IMR-90 (cell line): ENCODE results near the gene DTHD1. TPM values are rescaled to one million over a fixed set of nuclear protein-coding genes. Genes with fewer than 3 reads are reported as not detected.

Experiments used
- ATAC-seq: fragments of 200-7000 bp; cut with Tn5 transposase; 2 replicates; pipeline ENCODE4 v1.9.1; 2020; ENCODE audit warnings: low read depth, mild to moderate bottlenecking, moderate library complexity
- BruUV-seq: library from RNA; stranded (reverse); fragments of 400-500 nt; replicated peaks from 2 replicates; lab custom pipeline; 2021; lab: Mats Ljungman, UMichigan
- CTCF ChIA-PET: fragments of 300-600 bp; formaldehyde crosslinking; extraction: SDS; loops from one replicate; lab custom pipeline; 2021; ENCODE audit warnings: antibody characterized with exemption; lab: Yijun Ruan, JAX
- POLR2A ChIA-PET: fragments of 300-600 bp; sonication (Branson Sonifier 250); formaldehyde crosslinking; loops from one replicate; lab custom pipeline; 2022; ENCODE audit warnings: antibody characterized with exemption; ENCODE audit not compliant: unreplicated experiment; lab: Charles Lee
- DNase-seq: peaks from one replicate; pipeline ENCODE4 v3.0.0; 2013
- H2AFZ ChIP-seq: replicated peaks from 2 replicates; pipeline ENCODE3; 2013; ENCODE audit warnings: low read length, mild to moderate bottlenecking; ENCODE audit not compliant: poor library complexity
- H2AK5ac ChIP-seq: 2 replicates; pipeline ENCODE4 v1.6.1; 2013; ENCODE audit warnings: low read depth, low read length, inconsistent platforms
- H2AK9ac ChIP-seq: replicated peaks from 2 replicates; pipeline ENCODE3; 2013; ENCODE audit warnings: mild to moderate bottlenecking, low read depth, low read length, moderate library complexity; ENCODE audit not compliant: poor library complexity
- H2BK120ac ChIP-seq: 2 replicates; pipeline ENCODE4 v1.6.1; 2013; ENCODE audit warnings: low read depth, low read length, inconsistent platforms
- H2BK15ac ChIP-seq: 3 replicates; pipeline ENCODE4 v1.6.1; 2013; ENCODE audit warnings: low read depth, low read length, inconsistent platforms
- H2BK20ac ChIP-seq: 2 replicates; pipeline ENCODE4 v1.6.1; 2013; ENCODE audit warnings: low read depth, mild to moderate bottlenecking, inconsistent platforms, low read length, moderate library complexity
- H2BK5ac ChIP-seq: 2 replicates; pipeline ENCODE4 v1.6.1; 2013; ENCODE audit warnings: mild to moderate bottlenecking, low read depth, low read length, inconsistent platforms; ENCODE audit not compliant: poor library complexity, severe bottlenecking
- H3K14ac ChIP-seq: replicated peaks from 2 replicates; pipeline ENCODE4 v1.6.1; 2013; ENCODE audit warnings: low read depth, low read length, inconsistent platforms
- H3K18ac ChIP-seq: 2 replicates; pipeline ENCODE4 v1.6.1; 2013; ENCODE audit warnings: low read depth, low read length, control low read depth
- H3K23ac ChIP-seq: 2 replicates; pipeline ENCODE4 v1.6.1; 2013; ENCODE audit warnings: low read depth, low read length, inconsistent platforms
- H3K27ac ChIP-seq: 2 replicates; pipeline ENCODE4 v1.5.1; 2013; ENCODE audit warnings: mild to moderate bottlenecking, control low read depth, low read length; ENCODE audit not compliant: insufficient read depth
- H3K27me3 ChIP-seq: 2 replicates; pipeline ENCODE4 v1.6.1; 2013; ENCODE audit warnings: low read length; ENCODE audit not compliant: control insufficient read depth, insufficient read depth
- H3K36me3 ChIP-seq: 2 replicates; pipeline ENCODE4 v1.6.1; 2013; ENCODE audit warnings: low read length, mixed read lengths; ENCODE audit not compliant: control insufficient read depth, insufficient read depth
- H3K4ac ChIP-seq: 2 replicates; pipeline ENCODE4 v1.6.1; 2013; ENCODE audit warnings: low read depth, low read length, inconsistent platforms
- H3K4me1 ChIP-seq: 2 replicates; pipeline ENCODE4 v1.6.1; 2013; ENCODE audit warnings: low read length, mixed read lengths; ENCODE audit not compliant: control insufficient read depth, insufficient read depth
- H3K4me2 ChIP-seq: 2 replicates; pipeline ENCODE4 v1.6.1; 2013; ENCODE audit warnings: low read depth, mild to moderate bottlenecking, control low read depth, low read length, moderate library complexity
- H3K4me3 ChIP-seq: 2 replicates; pipeline ENCODE4 v1.5.1; 2013; ENCODE audit warnings: low read depth, mild to moderate bottlenecking, control low read depth, low read length, moderate library complexity; ENCODE audit not compliant: insufficient read depth
- H3K56ac ChIP-seq: 2 replicates; pipeline ENCODE4 v1.6.1; 2013; ENCODE audit warnings: low read length, inconsistent platforms; ENCODE audit not compliant: insufficient read depth; ENCODE audit errors: extremely low read depth
- H3K79me1 ChIP-seq, 2 experiments: 2 replicates each; pipeline ENCODE4 v1.6.1; 2013; ENCODE audit warnings: low read length in 2 of 2, inconsistent platforms in 1 of 2, low read depth in 1 of 2
- H3K9ac ChIP-seq: 2 replicates; pipeline ENCODE4 v1.6.1; 2013; ENCODE audit warnings: low read depth, low read length, control low read depth
- H3K9me1 ChIP-seq: 2 replicates; pipeline ENCODE4 v1.6.1; 2013; ENCODE audit warnings: low read length, inconsistent platforms; ENCODE audit not compliant: insufficient read depth
- H3K9me3 ChIP-seq: 2 replicates; pipeline ENCODE4 v1.6.1; 2013; ENCODE audit warnings: low read length; ENCODE audit not compliant: control insufficient read depth, insufficient read depth
- H4K20me1 ChIP-seq: 2 replicates; pipeline ENCODE4 v1.6.1; 2013; ENCODE audit warnings: low read length, inconsistent platforms; ENCODE audit not compliant: insufficient read depth
- H4K5ac ChIP-seq: 2 replicates; pipeline ENCODE4 v1.6.1; 2013; ENCODE audit warnings: mild to moderate bottlenecking, low read depth, low read length, control low read depth
- H4K8ac ChIP-seq, 2 experiments: 2 replicates each; pipeline ENCODE4 v1.6.1; 2013; ENCODE audit warnings: low read depth in 2 of 2, low read length in 2 of 2, control low read depth in 1 of 2, inconsistent platforms in 1 of 2
- H4K91ac ChIP-seq: 2 replicates; pipeline ENCODE4 v1.6.1; 2013; ENCODE audit warnings: low read depth, low read length, inconsistent platforms; ENCODE audit not compliant: insufficient read depth
- CHD1 ChIP-seq: IDR thresholded peaks from 2 replicates; pipeline ENCODE4 v1.6.1; 2012; ENCODE audit warnings: low read depth, low read length, improper control_type of control experiment
- CTCF ChIP-seq: conservative IDR thresholded peaks from 2 replicates; pipeline ENCODE4 v1.5.1; 2012; ENCODE audit warnings: mild to moderate bottlenecking, low read depth, low read length, improper control_type of control experiment
- ELK1 ChIP-seq: fragments of 150-350 bp; IDR thresholded peaks from 2 replicates; pipeline ENCODE4 v1.6.1; 2016; ENCODE audit warnings: low read depth, mild to moderate bottlenecking, low read length, moderate library complexity, borderline replicate concordance
- MAZ ChIP-seq: IDR thresholded peaks from 2 replicates; pipeline ENCODE4 v1.6.1; 2012; ENCODE audit warnings: low read depth, mild to moderate bottlenecking, low read length, improper control_type of control experiment, moderate library complexity, borderline replicate concordance
- MXI1 ChIP-seq: IDR thresholded peaks from 2 replicates; pipeline ENCODE4 v1.6.1; 2012; ENCODE audit warnings: low read depth, mild to moderate bottlenecking, low read length, moderate library complexity, borderline replicate concordance
- POLR2A ChIP-seq: IDR thresholded peaks from 2 replicates; pipeline ENCODE4 v1.6.1; 2012; ENCODE audit warnings: mild to moderate bottlenecking, low read depth, low read length
- RAD21 ChIP-seq: IDR thresholded peaks from 2 replicates; pipeline ENCODE4 v1.6.1; 2012; ENCODE audit warnings: low read length, improper control_type of control experiment
- USF2 ChIP-seq: fragments of 150-350 bp; IDR thresholded peaks from 2 replicates; pipeline ENCODE4 v1.6.1; 2017; ENCODE audit warnings: mild to moderate bottlenecking, antibody characterized with exemption, low read length, low read depth
- dilution Hi-C: fragments of 300-500 bp; cut with HindIII; formaldehyde crosslinking; loops from one replicate; pipeline ENCODE4 v1.14.3; 2018; ENCODE audit warnings: low sequenced_read_pairs; ENCODE audit not compliant: unreplicated experiment
- in situ Hi-C: fragments of 300-500 bp; cut with MboI; formaldehyde crosslinking; loops from 3 replicates; pipeline ENCODE4 v1.14.3; 2019; ENCODE audit warnings: low sequenced_read_pairs, inconsistent platforms, mixed read lengths
- intact Hi-C: fragments of 100-400 bp; cut with micrococcal nuclease; formaldehyde crosslinking; loops from 2 replicates; pipeline ENCODE4 v1.10.0; 2022
- polyA plus RNA-seq, 3 experiments: library from polyadenylated mRNA; depleted of rRNA; stranded (reverse); fragments of >200 nt; gene quantifications; 2 replicates each; pipeline ENCODE4 v1.2.3, GENCODE V29; 2012; ENCODE audit warnings: low replicate concordance in 1 of 3
- total RNA-seq: library from RNA; depleted of rRNA; stranded (reverse); fragments of >200 nt; gene quantifications from 2 replicates; pipeline ENCODE4 v1.2.3, GENCODE V29; 2012

DTHD1 gene
- total and polyA plus RNA-seq, 2 of the 4 experiments (the other 2 are of a cell fraction) = not detected

- H3K4me2 ChIP-seq = no peak overlapping the region
- H3K36me3 ChIP-seq = no peaks in the 10 kb centered on the region
- H2BK5ac ChIP-seq = no peak overlapping the region
- H3K4ac ChIP-seq = no peak overlapping the region
- dilution Hi-C loops (no loop called here), intact Hi-C loops (no loop called here), in situ Hi-C loops (no loop called here)
- H3K18ac ChIP-seq = no peak overlapping the region
- no peak overlapping the region for H2BK15ac ChIP-seq
- no peaks in the 10 kb centered on the region for H3K79me1 ChIP-seq
- H3K27me3 ChIP-seq = no peaks in the 10 kb centered on the region
- no peak overlapping the region for H2BK20ac ChIP-seq
- no peaks in the 10 kb centered on the region for H4K20me1 ChIP-seq
- H4K91ac ChIP-seq = no peak overlapping the region
- no peak overlapping the region for H3K27ac ChIP-seq
- no peaks in the 10 kb centered on the region for H3K9me3 ChIP-seq
- H2AK9ac ChIP-seq = no peak overlapping the region
- no peak overlapping the region for H2AK5ac ChIP-seq
- no peak overlapping the region for H3K9ac ChIP-seq
- TF ChIP-seq ELK1 (no peak), USF2 (no peak), MAZ (no peak), POLR2A (no peak), RAD21 (no peak), CHD1 (no peak), CTCF (no peak), MXI1 (no peak)
- no peak overlapping the region for H4K5ac ChIP-seq
- no TSS peak for BruUV-seq
- ChIA-PET CTCF (no interaction called here), POLR2A (no interaction called here)
- no peak overlapping the region for H3K56ac ChIP-seq
- H3K4me3 ChIP-seq = no peak overlapping the region
- no peak overlapping the region for H3K14ac ChIP-seq
- H3K4me1 ChIP-seq = no peaks in the 10 kb centered on the region
- no peak overlapping the region for H4K8ac ChIP-seq
- no peak overlapping the region for H3K23ac ChIP-seq
- no peak overlapping the region for H2AFZ ChIP-seq
- no peaks in the 10 kb centered on the region for H3K9me1 ChIP-seq
- DNase-seq (no peak), ATAC-seq (no peak)
- H2BK120ac ChIP-seq = no peak overlapping the region
Measured at GRCh38 chr4:36282503-36283030, 1.2 kb downstream of the DTHD1 start.
